ENCODE measurements around the gene MGAT2.

MGAT2 gene

DNA sequence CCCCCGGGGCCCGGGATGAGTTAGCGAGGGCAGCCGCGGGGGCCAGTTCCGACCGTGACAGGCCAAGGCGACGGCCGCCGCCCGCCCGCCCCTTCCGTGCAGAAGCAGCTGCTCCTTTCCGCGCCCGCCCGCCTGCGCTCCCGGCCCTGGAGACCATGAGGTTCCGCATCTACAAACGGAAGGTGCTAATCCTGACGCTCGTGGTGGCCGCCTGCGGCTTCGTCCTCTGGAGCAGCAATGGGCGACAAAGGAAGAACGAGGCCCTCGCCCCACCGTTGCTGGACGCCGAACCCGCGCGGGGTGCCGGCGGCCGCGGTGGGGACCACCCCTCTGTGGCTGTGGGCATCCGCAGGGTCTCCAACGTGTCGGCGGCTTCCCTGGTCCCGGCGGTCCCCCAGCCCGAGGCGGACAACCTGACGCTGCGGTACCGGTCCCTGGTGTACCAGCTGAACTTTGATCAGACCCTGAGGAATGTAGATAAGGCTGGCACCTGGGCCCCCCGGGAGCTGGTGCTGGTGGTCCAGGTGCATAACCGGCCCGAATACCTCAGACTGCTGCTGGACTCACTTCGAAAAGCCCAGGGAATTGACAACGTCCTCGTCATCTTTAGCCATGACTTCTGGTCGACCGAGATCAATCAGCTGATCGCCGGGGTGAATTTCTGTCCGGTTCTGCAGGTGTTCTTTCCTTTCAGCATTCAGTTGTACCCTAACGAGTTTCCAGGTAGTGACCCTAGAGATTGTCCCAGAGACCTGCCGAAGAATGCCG, 699 bp downstream of the MGAT2 start:
- TF ChIP-seq, protein P1, sequence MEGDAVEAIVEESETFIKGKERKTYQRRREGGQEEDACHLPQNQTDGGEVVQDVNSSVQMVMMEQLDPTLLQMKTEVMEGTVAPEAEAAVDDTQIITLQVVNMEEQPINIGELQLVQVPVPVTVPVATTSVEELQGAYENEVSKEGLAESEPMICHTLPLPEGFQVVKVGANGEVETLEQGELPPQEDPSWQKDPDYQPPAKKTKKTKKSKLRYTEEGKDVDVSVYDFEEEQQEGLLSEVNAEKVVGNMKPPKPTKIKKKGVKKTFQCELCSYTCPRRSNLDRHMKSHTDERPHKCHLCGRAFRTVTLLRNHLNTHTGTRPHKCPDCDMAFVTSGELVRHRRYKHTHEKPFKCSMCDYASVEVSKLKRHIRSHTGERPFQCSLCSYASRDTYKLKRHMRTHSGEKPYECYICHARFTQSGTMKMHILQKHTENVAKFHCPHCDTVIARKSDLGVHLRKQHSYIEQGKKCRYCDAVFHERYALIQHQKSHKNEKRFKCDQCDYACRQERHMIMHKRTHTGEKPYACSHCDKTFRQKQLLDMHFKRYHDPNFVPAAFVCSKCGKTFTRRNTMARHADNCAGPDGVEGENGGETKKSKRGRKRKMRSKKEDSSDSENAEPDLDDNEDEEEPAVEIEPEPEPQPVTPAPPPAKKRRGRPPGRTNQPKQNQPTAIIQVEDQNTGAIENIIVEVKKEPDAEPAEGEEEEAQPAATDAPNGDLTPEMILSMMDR (conservative IDR thresholded peaks at IDR 0.05; ENCODE audit: low read depth), result no peak
- H3K27ac ChIP-seq, result peak overlapping the region; percentile 94
- POLR2A ChIA-PET (ENCODE audit: low non-redundant PET), result interaction anchor here (1.3 to 1.6 kb wide), 4 partner anchors 13 to 35 kb away, joined by 4 to 10 read pairs (median 7); partner anchors contain the start of genes DNAAF2, LRR1 and RPS29
- CTCF ChIA-PET, result interaction anchor here (0.9 to 1.0 kb wide), 2 partner anchors 13 to 228 kb away, joined by 3 to 6 read pairs; no protein-coding TSS in a partner anchor
- no peak for DNase-seq (ENCODE audit: low spot score)

DNA sequence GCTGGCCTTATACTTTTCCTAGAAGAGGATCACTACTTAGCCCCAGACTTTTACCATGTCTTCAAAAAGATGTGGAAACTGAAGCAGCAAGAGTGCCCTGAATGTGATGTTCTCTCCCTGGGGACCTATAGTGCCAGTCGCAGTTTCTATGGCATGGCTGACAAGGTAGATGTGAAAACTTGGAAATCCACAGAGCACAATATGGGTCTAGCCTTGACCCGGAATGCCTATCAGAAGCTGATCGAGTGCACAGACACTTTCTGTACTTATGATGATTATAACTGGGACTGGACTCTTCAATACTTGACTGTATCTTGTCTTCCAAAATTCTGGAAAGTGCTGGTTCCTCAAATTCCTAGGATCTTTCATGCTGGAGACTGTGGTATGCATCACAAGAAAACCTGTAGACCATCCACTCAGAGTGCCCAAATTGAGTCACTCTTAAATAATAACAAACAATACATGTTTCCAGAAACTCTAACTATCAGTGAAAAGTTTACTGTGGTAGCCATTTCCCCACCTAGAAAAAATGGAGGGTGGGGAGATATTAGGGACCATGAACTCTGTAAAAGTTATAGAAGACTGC, 1.5 kb downstream of the MGAT2 start:
- TF ChIP-seq, protein P1 (conservative IDR thresholded peaks at IDR 0.05; ENCODE audit: low read depth), result no peak
- CTCF ChIA-PET, result interaction anchor here (0.9 kb wide), 1 partner anchor 227 kb away, joined by 3 read pairs; no protein-coding TSS in a partner anchor
- POLR2A ChIA-PET (ENCODE audit: low non-redundant PET), result interaction anchor here (1.3 kb wide), 1 partner anchor 12 kb away, joined by 4 read pairs; no protein-coding TSS in a partner anchor
- H3K27ac ChIP-seq, result no peak overlapping the region
- no peak for DNase-seq (ENCODE audit: low spot score)

DNA sequence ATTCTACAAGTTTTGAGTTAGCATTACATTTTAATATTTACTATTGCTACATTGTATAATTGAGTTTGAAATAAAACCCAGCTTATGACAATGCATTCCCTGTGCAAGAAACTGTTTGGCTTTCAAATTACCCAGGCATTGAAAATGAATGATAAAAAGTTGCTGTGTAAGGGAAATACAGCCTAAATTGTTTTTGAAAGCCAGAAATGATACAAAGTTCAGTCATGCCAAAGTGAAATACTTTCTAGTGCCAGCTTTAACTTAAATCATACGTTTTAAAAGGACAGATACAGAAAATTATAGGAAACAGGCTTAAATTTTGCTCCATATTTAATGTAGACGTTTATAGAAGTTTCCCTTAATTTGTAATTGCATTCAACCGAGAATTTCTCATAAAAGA, 2.8 kb downstream of the MGAT2 start:
- H3K27ac ChIP-seq, result peak overlapping the region; percentile 70
- POLR2A ChIA-PET (ENCODE audit: low non-redundant PET), result no interaction called here

DNA sequence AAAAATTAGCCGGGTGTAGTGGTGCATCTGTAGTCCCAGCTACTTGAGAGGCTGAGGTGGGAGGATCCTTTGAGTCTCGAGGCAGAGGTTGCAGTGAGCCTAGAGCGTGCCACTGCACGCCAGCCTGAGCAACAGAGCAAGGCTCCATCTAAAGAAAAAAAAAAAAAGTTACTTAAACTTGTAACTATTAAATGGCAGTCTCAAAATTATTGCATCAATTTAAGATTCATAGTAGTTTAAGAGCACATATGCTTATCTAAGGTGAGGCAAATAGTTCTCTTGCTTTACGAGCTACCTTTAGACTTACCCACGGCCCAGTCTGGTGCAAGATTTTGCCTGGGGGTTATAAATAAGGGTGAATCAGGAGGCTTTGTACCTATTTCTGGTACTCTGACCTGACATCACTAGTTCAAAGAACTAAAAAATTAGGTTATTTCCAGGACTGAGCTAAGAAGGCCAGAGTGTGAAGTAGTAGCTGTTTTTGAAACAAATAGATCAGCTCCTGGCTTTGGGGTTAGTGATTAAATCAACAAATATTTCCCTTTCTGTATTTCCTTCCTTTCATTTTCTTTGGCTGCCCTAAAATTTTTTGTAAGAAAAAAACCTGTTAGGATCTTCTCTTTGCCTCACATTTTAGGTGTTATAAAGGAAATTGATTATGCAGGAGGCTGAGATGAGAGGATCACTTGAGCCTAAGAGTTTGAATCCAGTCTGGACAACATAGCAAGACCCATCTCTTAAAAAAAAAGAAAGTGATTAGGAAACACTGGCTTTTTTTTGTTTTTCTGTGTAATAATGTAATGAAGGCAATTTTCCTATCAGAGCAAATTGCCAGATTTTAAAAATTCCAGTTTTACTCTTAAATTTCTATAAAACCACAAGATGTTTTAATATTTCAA, 3.6 kb downstream of the MGAT2 start:
- POLR2A ChIA-PET (ENCODE audit: low non-redundant PET), result interaction anchor here (0.6 kb wide), 1 partner anchor 19 kb away, joined by 4 read pairs; no protein-coding TSS in a partner anchor
- H3K27ac ChIP-seq, result peak overlapping the region; percentile 70
- TF ChIP-seq, protein P1 (conservative IDR thresholded peaks at IDR 0.05; ENCODE audit: low read depth), result no peak
- CTCF ChIA-PET, result interaction anchor here (0.6 to 0.7 kb wide), 3 partner anchors 158 to 1793 kb away, joined by 3 to 4 read pairs (median 3); no protein-coding TSS in a partner anchor
- DNase-seq (ENCODE audit: low spot score), result peak; percentile 42

More for the DNA sequence above, 2.8 kb downstream of the MGAT2 start:
- TF ChIP-seq, protein P1 (conservative IDR thresholded peaks at IDR 0.05; ENCODE audit: low read depth), result no peak
- DNase-seq (ENCODE audit: low spot score), result no peak
- CTCF ChIA-PET, result interaction anchor here (0.6 kb wide), 1 partner anchor 45 kb away, joined by 3 read pairs; no protein-coding TSS in a partner anchor

DNA sequence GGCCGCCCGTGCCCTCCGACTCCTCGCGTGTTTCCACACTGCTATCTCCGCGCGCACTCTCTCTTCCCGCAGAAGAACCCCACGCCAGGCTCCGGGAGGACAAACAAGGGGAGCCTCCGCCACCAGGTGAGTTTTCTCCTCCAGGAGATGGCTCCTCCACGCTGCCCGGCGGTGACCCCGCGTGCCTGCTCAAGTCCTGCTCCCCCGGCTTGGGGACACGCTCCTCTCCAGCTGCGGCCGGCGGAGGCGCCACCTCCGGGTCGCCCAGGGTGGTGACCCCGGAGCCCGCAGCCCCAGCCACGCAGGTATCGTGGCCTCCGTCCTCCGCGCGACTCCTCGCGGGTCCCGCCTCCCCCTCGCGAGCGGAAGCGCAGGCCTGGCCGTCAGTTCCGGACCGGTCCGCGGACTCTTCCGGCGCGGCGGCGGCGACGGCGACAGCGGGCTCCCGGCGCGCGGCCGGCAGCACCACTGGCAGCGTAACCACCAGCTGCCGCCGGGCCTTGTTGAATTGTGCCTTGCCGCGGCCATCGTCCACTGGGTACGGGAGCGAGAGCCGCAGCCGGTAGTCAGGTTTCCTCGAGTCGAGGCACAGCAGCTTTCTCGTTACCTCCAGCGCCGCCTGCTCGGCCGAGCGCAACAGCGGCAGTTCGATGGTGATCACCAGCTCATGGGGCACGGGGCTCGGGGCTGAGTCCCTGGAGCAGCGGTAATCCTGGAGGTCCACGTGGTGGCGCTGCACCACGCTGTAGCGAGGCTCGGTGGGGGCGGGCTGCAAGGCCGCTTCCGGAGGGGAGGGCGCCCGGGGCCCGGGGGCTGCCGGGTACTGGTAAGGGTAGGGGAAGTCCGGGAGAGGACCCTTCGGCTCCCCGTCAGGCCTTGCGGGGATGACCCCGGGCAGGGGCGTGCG, 13.3 kb downstream of the MGAT2 start:
- ChIA-PET POLR2A (ENCODE audit: low non-redundant PET) (interaction anchor here (0.5 to 1.3 kb wide), 4 partner anchors 13 to 474 kb away, joined by 3 to 12 read pairs (median 4); partner anchors contain the start of genes LRR1 and MGAT2), CTCF (interaction anchor here (0.6 to 1.5 kb wide), 6 partner anchors 13 to 234 kb away, joined by 3 to 8 read pairs (median 4); partner anchors contain the start of genes KLHDC2 and MGAT2)
- peak overlapping the region; percentile 97 for H3K27ac ChIP-seq

More for the DNA sequence above, 13.3 kb downstream of the MGAT2 start:
- peak; percentile 85 for DNase-seq (ENCODE audit: low spot score)
- TF ChIP-seq, protein P1 (conservative IDR thresholded peaks at IDR 0.05; ENCODE audit: low read depth), result peak; percentile 90

Data from RWPE1 (cell line).